Erythroblast (primary cell): ENCODE measurements around the gene MBD2.

ENCODE experiments used
- GATA1 ChIP-seq: IDR thresholded peaks from 2 replicates; pipeline ENCODE4 v1.6.1; 2011; ENCODE audit warnings: low read depth, mild to moderate bottlenecking, control low read depth, low read length, moderate library complexity
- POLR2A ChIP-seq: IDR thresholded peaks from 2 replicates; pipeline ENCODE4 v1.6.1; 2011; ENCODE audit warnings: mild to moderate bottlenecking, low read length

GRCh38 chr18:54157646-54158385, 66.7 kb downstream of the MBD2 start:
- TF ChIP-seq POLR2A (no peak), GATA1 (no peak)
